ENCODE results near the gene DSCAML1. TPM values are rescaled to one million over a fixed set of nuclear protein-coding genes. Genes with fewer than 3 reads are reported as not detected.
A peak's percentile ranks its signal among the peaks of the same experiment; 100 is the strongest.

The DSCAML1 gene
- total RNA-seq, 2 experiments from 2014 or later, result not detected

DNA sequence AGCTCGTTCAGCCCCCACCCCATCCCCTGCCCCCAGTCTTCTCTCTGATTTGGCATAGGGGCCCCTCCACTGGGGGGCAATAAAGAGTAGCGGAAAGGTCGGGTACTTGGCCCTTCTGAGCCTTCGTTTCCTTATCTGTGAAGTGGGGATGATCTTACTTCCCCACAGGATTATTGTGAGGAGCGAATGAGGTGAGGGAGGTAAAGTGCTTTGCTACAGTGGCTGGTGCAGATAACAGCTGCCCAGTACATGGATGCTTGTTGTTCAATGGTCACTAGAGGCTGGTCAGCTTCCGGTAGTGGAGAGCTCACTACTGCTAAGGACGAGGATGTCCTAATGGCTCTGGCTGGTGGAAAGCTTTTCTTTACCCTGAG lies 368.2 kb downstream of the DSCAML1 start:
- no peak overlapping the region for H3K27ac ChIP-seq (ENCODE audit: low read depth, low read length, poor library complexity, severe bottlenecking)
- no peak for DNase-seq (ENCODE audit: low spot score)
- no peak for TF ChIP-seq EZH2phosphoT487 (IDR thresholded peaks at IDR 0.05; ENCODE audit: borderline replicate concordance, low read depth, low read length)
- TF ChIP-seq, protein P1, sequence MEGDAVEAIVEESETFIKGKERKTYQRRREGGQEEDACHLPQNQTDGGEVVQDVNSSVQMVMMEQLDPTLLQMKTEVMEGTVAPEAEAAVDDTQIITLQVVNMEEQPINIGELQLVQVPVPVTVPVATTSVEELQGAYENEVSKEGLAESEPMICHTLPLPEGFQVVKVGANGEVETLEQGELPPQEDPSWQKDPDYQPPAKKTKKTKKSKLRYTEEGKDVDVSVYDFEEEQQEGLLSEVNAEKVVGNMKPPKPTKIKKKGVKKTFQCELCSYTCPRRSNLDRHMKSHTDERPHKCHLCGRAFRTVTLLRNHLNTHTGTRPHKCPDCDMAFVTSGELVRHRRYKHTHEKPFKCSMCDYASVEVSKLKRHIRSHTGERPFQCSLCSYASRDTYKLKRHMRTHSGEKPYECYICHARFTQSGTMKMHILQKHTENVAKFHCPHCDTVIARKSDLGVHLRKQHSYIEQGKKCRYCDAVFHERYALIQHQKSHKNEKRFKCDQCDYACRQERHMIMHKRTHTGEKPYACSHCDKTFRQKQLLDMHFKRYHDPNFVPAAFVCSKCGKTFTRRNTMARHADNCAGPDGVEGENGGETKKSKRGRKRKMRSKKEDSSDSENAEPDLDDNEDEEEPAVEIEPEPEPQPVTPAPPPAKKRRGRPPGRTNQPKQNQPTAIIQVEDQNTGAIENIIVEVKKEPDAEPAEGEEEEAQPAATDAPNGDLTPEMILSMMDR (conservative IDR thresholded peaks at IDR 0.05; ENCODE audit: low read length), result 0 out of 2 replicates have a peak, but pooled peaks have one; percentile 18
- H3K4me3 ChIP-seq (ENCODE audit: low read depth, low read length, poor library complexity, severe bottlenecking), result no peak overlapping the region
- no peaks in the 10 kb centered on the region for H3K79me2 ChIP-seq (ENCODE audit: insufficient read depth, low read depth, low read length)
- ChIA-PET POLR2A (no interaction called here), CTCF (ENCODE audit: unreplicated experiment) (no interaction called here)
- H3K4me2 ChIP-seq (ENCODE audit: low read length), result no peak overlapping the region
- BruUV-seq (replicated peaks), result no TSS peak
- intact Hi-C loops (cut with micrococcal nuclease; ENCODE audit: unreplicated experiment), result no loop called here
- H2AFZ ChIP-seq (ENCODE audit: low read length), result no peak overlapping the region
- no peaks in the 10 kb centered on the region for H3K4me1 ChIP-seq (ENCODE audit: insufficient read depth, low read length, poor library complexity, severe bottlenecking)
- no peaks in the 10 kb centered on the region for H4K20me1 ChIP-seq (ENCODE audit: insufficient read depth, low read length)
- no peaks in the 10 kb centered on the region for H3K36me3 ChIP-seq (ENCODE audit: insufficient read depth, low read length)
- no peaks in the 10 kb centered on the region for H3K9me3 ChIP-seq (ENCODE audit: low read length)
- H3K9me2 ChIP-seq (ENCODE audit: insufficient read depth, low read length), result no peaks in the 10 kb centered on the region

- no peak overlapping the region for H2AFZ ChIP-seq (ENCODE audit: low read length)
- no peaks in the 10 kb centered on the region for H3K9me2 ChIP-seq (ENCODE audit: insufficient read depth, low read length)
- no peaks in the 10 kb centered on the region for H3K79me2 ChIP-seq (ENCODE audit: insufficient read depth, low read depth, low read length)
- no peak overlapping the region for H3K4me3 ChIP-seq (ENCODE audit: low read depth, low read length, poor library complexity, severe bottlenecking)
- TF ChIP-seq, protein P1 (conservative IDR thresholded peaks at IDR 0.05; ENCODE audit: low read length), result no peak
- TF ChIP-seq EZH2phosphoT487 (IDR thresholded peaks at IDR 0.05; ENCODE audit: borderline replicate concordance, low read depth, low read length), result no peak
- CTCF ChIA-PET (ENCODE audit: unreplicated experiment), result no interaction called here
- H3K4me2 ChIP-seq (ENCODE audit: low read length), result no peak overlapping the region
- no peaks in the 10 kb centered on the region for H3K36me3 ChIP-seq (ENCODE audit: insufficient read depth, low read length)
- no peak overlapping the region for H3K27ac ChIP-seq (ENCODE audit: low read depth, low read length, poor library complexity, severe bottlenecking)
- intact Hi-C loops (cut with micrococcal nuclease; ENCODE audit: unreplicated experiment), result no loop called here
- no TSS peak for BruUV-seq (replicated peaks)
- POLR2A ChIA-PET, result no interaction called here
- H3K9me3 ChIP-seq (ENCODE audit: low read length), result no peaks in the 10 kb centered on the region
- H4K20me1 ChIP-seq (ENCODE audit: insufficient read depth, low read length), result no peaks in the 10 kb centered on the region
- DNase-seq (ENCODE audit: low spot score), result no peak
- H3K4me1 ChIP-seq (ENCODE audit: insufficient read depth, low read length, poor library complexity, severe bottlenecking), result no peaks in the 10 kb centered on the region
Measured at GRCh38 chr11:117428186-117428855, 368.7 kb downstream of the DSCAML1 start.

DNA sequence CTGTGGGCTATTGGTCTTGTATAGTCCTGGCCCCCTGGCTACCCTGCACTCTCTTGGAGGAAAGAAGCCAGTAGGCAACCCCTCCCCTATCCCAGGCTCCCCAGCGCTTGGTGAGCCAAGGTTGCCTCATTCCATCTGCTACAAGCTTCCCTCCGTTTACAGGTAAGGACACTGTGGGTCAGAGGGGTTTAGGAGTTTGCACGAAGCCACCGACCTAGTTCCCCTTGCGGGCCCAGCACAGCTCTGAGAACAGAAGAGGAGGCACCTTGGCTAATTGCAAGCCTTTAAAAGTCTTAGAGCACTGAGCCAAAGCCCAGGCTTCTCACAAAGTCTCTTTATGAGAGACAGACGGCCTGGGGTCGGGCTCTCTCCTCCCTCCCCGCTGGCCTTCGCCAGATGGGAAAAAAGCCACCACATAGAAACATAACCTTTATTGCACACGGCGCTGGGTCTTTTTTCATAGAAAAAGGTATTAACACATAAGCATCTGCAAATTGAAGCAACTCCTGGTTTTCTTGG lies 369.6 kb downstream of the DSCAML1 start:
- no TSS peak for BruUV-seq (replicated peaks)
- DNase-seq (ENCODE audit: low spot score), result no peak
- Histone ChIP-seq H3K9me2 (ENCODE audit: insufficient read depth, low read length) (no peaks in the 10 kb centered on the region), H3K36me3 (ENCODE audit: insufficient read depth, low read length) (no peaks in the 10 kb centered on the region), H3K4me3 (ENCODE audit: low read depth, low read length, poor library complexity, severe bottlenecking) (no peak overlapping the region), H3K9me3 (ENCODE audit: low read length) (no peaks in the 10 kb centered on the region), H3K79me2 (ENCODE audit: insufficient read depth, low read depth, low read length) (no peaks in the 10 kb centered on the region), H4K20me1 (ENCODE audit: insufficient read depth, low read length) (no peaks in the 10 kb centered on the region), H3K4me2 (ENCODE audit: low read length) (no peak overlapping the region), H3K27ac (ENCODE audit: low read depth, low read length, poor library complexity, severe bottlenecking) (no peak overlapping the region), H3K4me1 (ENCODE audit: insufficient read depth, low read length, poor library complexity, severe bottlenecking) (no peaks in the 10 kb centered on the region), H2AFZ (ENCODE audit: low read length) (no peak overlapping the region)
- intact Hi-C loops (cut with micrococcal nuclease; ENCODE audit: unreplicated experiment), result loop anchor here (2.0 kb wide), 1 partner anchor 167 kb away; no protein-coding TSS in a partner anchor
- POLR2A ChIA-PET, result no interaction called here
- TF ChIP-seq, protein P1 (conservative IDR thresholded peaks at IDR 0.05; ENCODE audit: low read length), result no peak
- TF ChIP-seq EZH2phosphoT487 (IDR thresholded peaks at IDR 0.05; ENCODE audit: borderline replicate concordance, low read depth, low read length), result no peak
- CTCF ChIA-PET (ENCODE audit: unreplicated experiment), result no interaction called here

Measured in OCI-LY7 (cell line).